ENCODE measurements around the gene TUBB3.

The TUBB3 gene

DNA sequence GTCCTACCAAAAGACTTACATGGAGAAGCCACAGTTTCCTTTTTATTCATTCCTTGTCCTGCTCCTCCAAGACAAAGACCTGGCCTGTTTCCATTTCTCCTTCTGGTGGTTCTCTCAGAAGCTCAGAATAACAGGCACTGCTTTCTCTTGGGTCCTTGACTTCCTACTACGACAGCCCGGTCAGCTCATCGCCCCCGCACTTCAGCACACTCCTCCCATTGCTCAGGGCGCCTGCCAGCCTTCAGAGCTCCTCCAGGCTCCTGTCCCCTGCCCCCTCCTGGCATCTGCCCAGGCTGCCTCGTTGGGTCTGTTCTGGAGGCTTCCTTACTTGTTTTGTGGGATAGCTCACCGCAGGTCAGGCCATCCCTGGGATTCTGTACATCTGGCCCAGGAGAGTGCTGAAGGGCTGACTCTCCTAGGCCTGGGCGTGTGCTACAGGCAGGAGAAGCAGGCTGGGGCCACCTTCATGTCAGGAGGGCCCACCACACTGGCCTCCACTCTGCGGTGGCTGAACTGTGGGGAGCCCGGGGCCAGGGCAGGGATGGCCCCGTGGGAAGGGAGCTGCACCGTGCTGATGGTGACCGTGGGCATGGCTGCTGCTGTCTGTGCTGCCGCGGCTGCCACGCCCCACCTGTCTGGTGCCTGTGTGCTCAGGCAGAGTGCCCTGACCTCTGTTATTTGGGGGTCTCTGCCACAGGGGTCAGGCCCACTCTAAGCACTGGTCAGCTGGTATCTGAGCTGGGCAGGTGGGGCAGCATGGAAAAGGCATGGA is 32.1 kb upstream of the TUBB3 start:
- Histone ChIP-seq H3K9me3 (ENCODE audit: control insufficient read depth in 2 of 2, low read length in 2 of 2) (no peaks in the 10 kb centered on the region), H3K4me1 (ENCODE audit: control insufficient read depth, insufficient read depth, low read length) (peaks cover 4% of the 10 kb centered on the region), H3K4me3 (ENCODE audit: low read length in 2 of 2) (no peak overlapping the region), H3K9ac (ENCODE audit: low read length in 2 of 2) (no peak overlapping the region), H3K36me3 (ENCODE audit: control insufficient read depth in 2 of 2, insufficient read depth in 2 of 2, low read length in 2 of 2) (peaks cover 41 to 52% of the 10 kb centered on the region in 2 donors), H3K27ac (ENCODE audit: low read length) (no peak overlapping the region), H3K27me3 (ENCODE audit: control insufficient read depth in 1 of 2, insufficient read depth in 2 of 2, low read length in 2 of 2) (no peaks in the 10 kb centered on the region)

DNA sequence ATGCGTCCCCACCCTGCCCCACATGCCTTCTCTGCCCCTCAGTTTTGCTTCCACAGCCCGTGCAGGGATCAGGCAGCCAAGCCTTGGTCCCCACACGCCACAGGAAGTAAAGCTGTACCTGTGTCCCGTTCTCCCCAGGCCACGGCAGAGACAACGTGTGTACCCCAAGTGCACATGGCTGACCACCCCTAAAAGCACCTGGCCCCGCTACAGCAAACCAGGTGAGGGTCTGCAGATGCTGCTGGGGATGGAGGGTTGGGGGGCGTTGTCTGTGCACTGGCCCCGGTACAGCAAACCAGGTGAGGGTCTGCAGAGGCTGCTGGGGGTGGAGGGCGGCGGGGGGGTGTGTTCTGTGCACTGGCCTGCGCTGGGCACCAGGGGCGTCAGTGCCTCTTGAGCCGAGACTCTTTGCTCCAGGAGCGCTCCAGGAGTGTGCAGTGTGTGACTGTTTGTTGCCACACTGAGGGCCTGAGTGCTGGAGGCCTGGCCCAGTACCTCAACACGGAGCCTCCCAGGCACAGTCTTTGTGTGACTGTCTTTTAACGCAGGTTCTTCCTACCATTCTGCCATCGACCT is 31.0 kb upstream of the TUBB3 start:
- Histone ChIP-seq H3K36me3 (ENCODE audit: control insufficient read depth in 2 of 2, insufficient read depth in 2 of 2, low read length in 2 of 2) (peaks cover 42 to 51% of the 10 kb centered on the region in 2 donors), H3K27me3 (ENCODE audit: control insufficient read depth in 1 of 2, insufficient read depth in 2 of 2, low read length in 2 of 2) (no peaks in the 10 kb centered on the region), H3K27ac (ENCODE audit: low read length) (no peak overlapping the region), H3K4me1 (ENCODE audit: control insufficient read depth, insufficient read depth, low read length) (peaks cover 4% of the 10 kb centered on the region), H3K4me3 (ENCODE audit: low read length in 2 of 2) (no peak overlapping the region), H3K9me3 (ENCODE audit: control insufficient read depth in 2 of 2, low read length in 2 of 2) (no peaks in the 10 kb centered on the region), H3K9ac (ENCODE audit: low read length in 2 of 2) (no peak overlapping the region)

DNA sequence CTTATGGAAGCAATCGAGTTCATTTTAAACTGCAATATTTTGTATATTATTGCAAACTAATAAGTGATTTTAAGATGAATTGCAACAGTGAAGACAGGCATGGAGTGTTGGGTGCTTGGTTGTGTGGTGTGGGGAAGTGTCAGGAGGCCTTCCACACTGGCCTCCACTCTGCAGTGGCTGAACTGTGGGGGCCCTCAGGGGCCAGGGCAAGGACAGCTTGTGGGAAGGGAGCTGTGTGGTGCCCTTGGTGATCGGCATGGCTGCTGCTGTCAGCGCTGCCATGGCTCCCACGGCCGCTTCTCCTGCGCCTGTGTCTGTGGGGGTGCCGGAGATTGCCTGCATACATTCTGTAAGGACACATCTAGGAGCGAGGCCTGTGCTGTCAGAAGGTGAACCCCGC is 30.5 kb upstream of the TUBB3 start:
- H3K27ac ChIP-seq (ENCODE audit: low read length): no peak overlapping the region
- no peak overlapping the region for H3K9ac ChIP-seq (ENCODE audit: low read length in 2 of 2)
- peaks cover 4% of the 10 kb centered on the region for H3K4me1 ChIP-seq (ENCODE audit: control insufficient read depth, insufficient read depth, low read length)
- H3K27me3 ChIP-seq (ENCODE audit: control insufficient read depth in 1 of 2, insufficient read depth in 2 of 2, low read length in 2 of 2): no peaks in the 10 kb centered on the region
- H3K9me3 ChIP-seq (ENCODE audit: control insufficient read depth in 2 of 2, low read length in 2 of 2): no peaks in the 10 kb centered on the region
- H3K36me3 ChIP-seq (ENCODE audit: control insufficient read depth in 2 of 2, insufficient read depth in 2 of 2, low read length in 2 of 2): peaks cover 39 to 51% of the 10 kb centered on the region in 2 donors
- no peak overlapping the region for H3K4me3 ChIP-seq (ENCODE audit: low read length in 2 of 2)

DNA sequence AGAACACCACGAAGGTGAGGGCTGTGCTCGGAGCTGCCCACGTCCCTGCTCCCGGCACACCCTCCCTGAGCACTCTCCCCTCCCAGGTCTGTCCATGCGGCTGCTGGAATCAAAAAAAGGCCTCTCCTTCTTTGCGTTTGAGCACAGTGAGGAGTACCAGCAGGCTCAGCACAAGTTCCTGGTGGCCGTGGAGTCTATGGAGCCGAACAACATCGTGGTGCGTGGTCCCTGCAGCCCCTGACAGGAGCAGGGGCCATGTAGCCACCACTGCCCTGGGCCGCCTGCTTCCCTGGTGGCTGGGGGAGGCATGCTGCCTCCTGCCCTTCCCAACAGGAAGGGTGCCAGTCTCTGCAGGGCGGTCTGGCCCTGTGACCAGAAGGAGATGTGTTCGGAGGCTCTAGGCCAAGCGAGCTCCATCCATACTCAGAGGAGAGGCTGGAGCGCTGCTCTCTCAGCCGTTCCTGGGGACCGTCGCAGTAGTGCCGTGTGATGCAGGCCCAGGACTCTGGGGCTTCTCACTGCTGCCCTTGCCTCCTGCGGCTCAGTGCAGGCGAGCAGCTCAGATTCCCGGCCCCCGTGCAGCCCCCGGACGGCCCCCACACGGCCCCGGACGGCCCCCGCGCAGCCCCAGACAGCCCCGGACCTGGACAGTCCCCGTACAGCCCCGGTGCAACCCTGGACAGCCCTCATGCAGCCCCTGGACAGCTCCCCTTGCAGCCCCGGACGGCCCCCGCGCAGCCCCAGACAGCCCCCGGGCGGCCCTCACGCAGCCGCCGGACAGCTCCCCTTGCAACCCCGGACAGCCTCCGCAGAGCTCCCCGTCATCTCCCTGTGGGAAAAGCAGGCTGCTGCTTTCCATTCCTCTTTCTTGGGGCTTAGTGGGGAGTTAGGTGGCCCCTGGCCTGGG is 29.2 kb upstream of the TUBB3 start:
- no peak overlapping the region for H3K27ac ChIP-seq (ENCODE audit: low read length)
- peaks cover 38 to 53% of the 10 kb centered on the region in 2 donors for H3K36me3 ChIP-seq (ENCODE audit: control insufficient read depth in 2 of 2, insufficient read depth in 2 of 2, low read length in 2 of 2)
- no peak overlapping the region for H3K4me3 ChIP-seq (ENCODE audit: low read length in 2 of 2)
- no peaks in the 10 kb centered on the region for H3K27me3 ChIP-seq (ENCODE audit: control insufficient read depth in 1 of 2, insufficient read depth in 2 of 2, low read length in 2 of 2)
- H3K9ac ChIP-seq (ENCODE audit: low read length in 2 of 2): no peak overlapping the region
- no peaks in the 10 kb centered on the region for H3K9me3 ChIP-seq (ENCODE audit: control insufficient read depth in 2 of 2, low read length in 2 of 2)
- peaks cover 4% of the 10 kb centered on the region for H3K4me1 ChIP-seq (ENCODE audit: control insufficient read depth, insufficient read depth, low read length)

DNA sequence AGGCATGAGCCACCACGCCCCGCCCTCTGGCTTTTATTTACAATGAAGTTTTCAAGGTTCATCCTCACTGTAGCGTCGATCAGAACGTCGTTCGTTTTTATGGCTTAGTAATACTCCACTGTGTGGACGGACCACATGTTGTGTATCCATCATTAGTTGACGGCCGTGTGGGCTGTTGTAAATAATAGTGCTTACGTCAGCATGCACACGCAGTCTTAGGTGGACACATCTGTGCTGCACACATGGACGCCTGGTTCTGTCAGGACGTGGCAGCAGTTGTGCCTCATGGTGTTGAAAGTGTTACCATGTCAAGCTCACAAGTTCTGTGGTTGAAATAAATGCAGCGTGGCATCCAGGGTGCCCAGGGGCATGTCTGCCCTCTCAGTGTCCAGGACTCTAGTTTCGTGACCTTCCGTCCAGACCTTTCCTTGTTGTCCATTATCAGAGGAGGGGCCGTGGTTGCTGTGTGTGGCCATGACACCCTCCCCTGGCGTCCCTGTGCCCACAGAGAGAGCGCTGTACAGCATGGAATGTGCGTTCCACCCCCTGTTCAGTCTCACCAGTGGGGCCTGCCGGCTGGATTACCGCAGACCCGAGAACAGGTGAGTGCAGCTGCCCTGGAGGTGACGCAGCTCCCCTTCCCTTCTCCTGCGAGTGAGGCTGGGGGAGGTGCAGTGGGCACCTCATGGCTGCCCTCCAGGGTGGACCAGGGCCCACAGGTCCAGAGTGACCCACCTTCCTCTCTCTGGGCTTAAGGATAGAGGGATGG is 27.5 kb upstream of the TUBB3 start:
- Histone ChIP-seq H3K4me1 (ENCODE audit: control insufficient read depth, insufficient read depth, low read length) (peaks cover 4% of the 10 kb centered on the region), H3K27me3 (ENCODE audit: control insufficient read depth in 1 of 2, insufficient read depth in 2 of 2, low read length in 2 of 2) (no peaks in the 10 kb centered on the region), H3K9ac (ENCODE audit: low read length in 2 of 2) (no peak overlapping the region), H3K4me3 (ENCODE audit: low read length in 2 of 2) (no peak overlapping the region), H3K27ac (ENCODE audit: low read length) (no peak overlapping the region), H3K36me3 (ENCODE audit: control insufficient read depth in 2 of 2, insufficient read depth in 2 of 2, low read length in 2 of 2) (peaks cover 49 to 64% of the 10 kb centered on the region in 2 donors), H3K9me3 (ENCODE audit: control insufficient read depth in 2 of 2, low read length in 2 of 2) (no peaks in the 10 kb centered on the region)

DNA sequence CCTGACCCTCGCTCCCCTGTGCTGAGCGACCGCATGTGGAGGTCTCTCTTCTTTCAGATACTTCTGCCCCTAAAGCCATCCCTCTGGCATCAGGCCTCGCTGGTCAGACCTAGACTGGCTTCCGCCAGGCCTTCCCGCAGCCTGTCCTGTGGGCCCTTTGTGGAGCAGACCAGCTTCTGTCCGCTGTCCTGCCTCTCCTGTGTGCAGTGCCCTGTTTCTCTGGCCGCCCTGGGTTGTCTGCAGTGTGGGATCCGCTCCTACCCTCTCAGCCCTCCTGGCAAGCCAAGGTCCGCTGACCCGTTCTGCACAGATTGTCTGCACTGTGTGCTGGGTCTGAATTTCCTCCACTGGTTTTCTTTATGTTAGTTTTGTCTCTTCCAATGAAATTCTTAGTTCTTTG is 25.9 kb upstream of the TUBB3 start:
- Histone ChIP-seq H3K4me1 (ENCODE audit: control insufficient read depth, insufficient read depth, low read length) (no peaks in the 10 kb centered on the region), H3K9me3 (ENCODE audit: control insufficient read depth in 2 of 2, low read length in 2 of 2) (no peaks in the 10 kb centered on the region), H3K27me3 (ENCODE audit: control insufficient read depth in 1 of 2, insufficient read depth in 2 of 2, low read length in 2 of 2) (no peaks in the 10 kb centered on the region), H3K27ac (ENCODE audit: low read length) (no peak overlapping the region), H3K36me3 (ENCODE audit: control insufficient read depth in 2 of 2, insufficient read depth in 2 of 2, low read length in 2 of 2) (peaks cover 48 to 57% of the 10 kb centered on the region in 2 donors), H3K4me3 (ENCODE audit: low read length in 2 of 2) (no peak overlapping the region), H3K9ac (ENCODE audit: low read length in 2 of 2) (no peak overlapping the region)

DNA sequence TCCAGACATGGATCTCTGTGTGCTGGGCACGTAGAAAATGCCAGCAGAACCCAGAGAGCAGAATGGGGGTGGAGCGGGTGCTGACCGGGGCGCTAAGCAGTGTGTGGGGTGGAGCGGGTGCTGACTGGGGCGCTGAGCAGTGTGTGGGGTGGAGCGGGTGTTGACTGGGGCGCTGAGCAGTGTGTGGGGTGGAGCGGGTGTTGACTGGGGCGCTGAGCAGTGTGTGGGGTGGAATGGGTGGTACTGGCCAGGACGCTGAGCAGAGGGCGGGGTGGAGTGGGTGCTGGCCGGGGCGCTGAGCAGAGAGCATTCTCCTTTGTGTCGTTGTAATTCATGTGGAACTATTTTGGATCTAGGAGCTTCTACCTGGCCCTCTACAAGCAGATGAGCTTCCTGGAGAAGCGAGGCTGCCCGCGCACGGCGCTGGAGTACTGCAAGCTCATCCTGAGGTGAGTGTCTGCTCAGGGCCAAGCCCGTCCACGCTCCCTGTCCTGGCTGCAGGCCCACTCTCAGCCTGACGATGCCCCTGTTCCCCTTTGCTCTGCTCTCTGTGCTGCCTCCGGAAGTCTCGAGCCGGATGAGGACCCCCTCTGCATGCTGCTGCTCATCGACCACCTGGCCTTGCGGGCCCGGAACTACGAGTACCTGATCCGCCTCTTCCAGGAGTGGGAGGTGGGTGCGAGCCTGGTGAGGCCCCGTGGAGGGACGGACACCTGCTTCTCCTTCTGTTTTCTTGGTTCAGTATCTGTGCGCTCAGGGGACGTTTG is 24.8 kb upstream of the TUBB3 start:
- Histone ChIP-seq H3K27me3 (ENCODE audit: control insufficient read depth in 1 of 2, insufficient read depth in 2 of 2, low read length in 2 of 2) (no peaks in the 10 kb centered on the region), H3K9me3 (ENCODE audit: control insufficient read depth in 2 of 2, low read length in 2 of 2) (no peaks in the 10 kb centered on the region), H3K4me3 (ENCODE audit: low read length in 2 of 2) (no peak overlapping the region), H3K9ac (ENCODE audit: low read length in 2 of 2) (no peak overlapping the region), H3K36me3 (ENCODE audit: control insufficient read depth in 2 of 2, insufficient read depth in 2 of 2, low read length in 2 of 2) (peaks cover 42 to 49% of the 10 kb centered on the region in 2 donors), H3K4me1 (ENCODE audit: control insufficient read depth, insufficient read depth, low read length) (no peaks in the 10 kb centered on the region), H3K27ac (ENCODE audit: low read length) (no peak overlapping the region)

DNA sequence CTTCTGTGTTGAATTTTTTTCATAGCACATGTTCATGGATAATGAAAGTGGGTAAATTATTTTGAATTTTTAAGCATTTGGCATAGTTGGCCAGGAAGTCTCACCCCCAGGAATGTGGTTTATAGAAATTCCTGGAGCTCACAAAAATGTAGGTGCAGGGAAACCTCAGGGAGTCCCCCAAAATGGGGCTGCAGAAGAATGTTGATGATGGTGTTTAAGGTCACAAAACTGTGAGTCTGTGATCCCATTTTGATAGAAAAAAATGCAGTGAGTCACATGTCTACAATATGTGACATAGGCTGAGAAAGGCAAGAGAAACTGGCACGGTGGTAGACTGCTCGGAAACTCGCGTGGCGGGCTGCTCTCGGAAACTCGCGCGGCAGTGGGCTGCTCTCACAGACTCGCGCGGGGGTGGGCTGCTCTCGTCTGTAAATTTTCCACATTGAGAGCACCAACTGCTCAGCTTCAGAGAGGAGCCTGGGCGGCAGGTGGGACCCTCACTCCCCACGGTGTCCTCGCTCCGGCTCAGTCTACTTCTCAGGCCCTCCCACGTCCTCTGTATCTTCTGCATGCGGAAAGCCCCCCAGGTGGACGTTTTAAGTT is 23.2 kb upstream of the TUBB3 start:
- Histone ChIP-seq H3K27me3 (ENCODE audit: control insufficient read depth in 1 of 2, insufficient read depth in 2 of 2, low read length in 2 of 2) (no peaks in the 10 kb centered on the region), H3K9me3 (ENCODE audit: control insufficient read depth in 2 of 2, low read length in 2 of 2) (no peaks in the 10 kb centered on the region), H3K27ac (ENCODE audit: low read length) (no peak overlapping the region), H3K36me3 (ENCODE audit: control insufficient read depth in 2 of 2, insufficient read depth in 2 of 2, low read length in 2 of 2) (peaks cover 46 to 52% of the 10 kb centered on the region in 2 donors), H3K4me3 (ENCODE audit: low read length in 2 of 2) (no peak overlapping the region), H3K9ac (ENCODE audit: low read length in 2 of 2) (no peak overlapping the region), H3K4me1 (ENCODE audit: control insufficient read depth, insufficient read depth, low read length) (no peaks in the 10 kb centered on the region)

DNA sequence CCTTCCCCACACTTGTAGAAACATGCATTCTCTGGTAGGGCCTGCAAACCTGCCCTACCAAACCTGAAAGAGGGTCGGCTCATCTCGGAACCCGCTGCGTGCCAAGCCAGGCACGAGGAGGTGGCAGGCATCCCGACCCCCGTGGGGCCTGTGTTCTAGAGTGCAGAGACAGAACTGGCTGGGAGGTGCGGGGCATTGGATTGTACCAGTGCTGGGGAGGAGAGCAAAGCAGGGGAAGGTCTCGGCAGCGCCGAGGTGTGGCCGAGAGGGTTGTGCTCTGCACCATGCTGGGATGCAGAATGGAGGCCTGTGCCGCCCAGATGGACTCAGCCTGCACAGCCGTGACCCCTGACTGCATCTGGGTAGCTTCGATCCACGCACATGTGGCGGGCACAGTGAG is 22.3 kb upstream of the TUBB3 start:
- peaks cover 48 to 50% of the 10 kb centered on the region in 2 donors for H3K36me3 ChIP-seq (ENCODE audit: control insufficient read depth in 2 of 2, insufficient read depth in 2 of 2, low read length in 2 of 2)
- no peaks in the 10 kb centered on the region for H3K27me3 ChIP-seq (ENCODE audit: control insufficient read depth in 1 of 2, insufficient read depth in 2 of 2, low read length in 2 of 2)
- no peaks in the 10 kb centered on the region for H3K4me1 ChIP-seq (ENCODE audit: control insufficient read depth, insufficient read depth, low read length)
- no peak overlapping the region for H3K9ac ChIP-seq (ENCODE audit: low read length in 2 of 2)
- no peaks in the 10 kb centered on the region for H3K9me3 ChIP-seq (ENCODE audit: control insufficient read depth in 2 of 2, low read length in 2 of 2)
- no peak overlapping the region for H3K4me3 ChIP-seq (ENCODE audit: low read length in 2 of 2)
- H3K27ac ChIP-seq (ENCODE audit: low read length): no peak overlapping the region

Data from stomach smooth muscle (tissue), 2 donors.